22Rv1 (cell line): ENCODE data around the gene UPK3A.

Source experiments
- CTCF ChIP-seq: fragments of 450-650 bp; IDR thresholded peaks from 2 replicates; pipeline ENCODE4 v1.5.1; 2017; ENCODE audit warnings: mild to moderate bottlenecking
- ZFX ChIP-seq: fragments of 450-650 bp; IDR thresholded peaks from 2 replicates; pipeline ENCODE4 v1.6.1; 2017; ENCODE audit warnings: antibody characterized with exemption, borderline replicate concordance

- TF ChIP-seq CTCF (no peak), ZFX (no peak)
Measured at GRCh38 chr22:45305456-45306075, 20.8 kb downstream of the UPK3A start.
